GM18502 (cell line): ENCODE measurements around the gene MYO3B.
"Not testable (repeated sequence)": the region's sequence is repeated elsewhere in the genome, so short reads cannot be mapped to it uniquely, and the experiment has no call there.

Experiments used
- ATAC-seq: cut with Tn5 transposase; IDR thresholded peaks from one replicate; pipeline ENCODE4 v1.9.1; 2021; ENCODE audit warnings: mild to moderate bottlenecking; ENCODE audit not compliant: unreplicated experiment, poor library complexity

Gene MYO3B

GRCh38 chr2:170455617-170456426 is 277.9 kb downstream of the MYO3B start:
- ATAC-seq: no peak

- ATAC-seq: no peak
Observed at GRCh38 chr2:170456914-170457313, 279.0 kb downstream of the MYO3B start.

- no peak for ATAC-seq
Observed at GRCh38 chr2:170457742-170458141, 279.8 kb downstream of the MYO3B start.

- no peak for ATAC-seq
Observed at GRCh38 chr2:170461889-170462288, 283.9 kb downstream of the MYO3B start.

GRCh38 chr2:170462433-170463205 is 284.7 kb downstream of the MYO3B start:
- ATAC-seq: no peak

- ATAC-seq: no peak
Observed at GRCh38 chr2:170463206-170463537, 285.2 kb downstream of the MYO3B start.

- no peak for ATAC-seq
Observed at GRCh38 chr2:170464268-170464667, 286.3 kb downstream of the MYO3B start.

- no peak for ATAC-seq
Observed at GRCh38 chr2:170465241-170465640, 287.3 kb downstream of the MYO3B start.

GRCh38 chr2:170466632-170467031 is 288.7 kb downstream of the MYO3B start:
- ATAC-seq: no peak

- no peak for ATAC-seq
Observed at GRCh38 chr2:170467568-170468422, 289.8 kb downstream of the MYO3B start.

GRCh38 chr2:170468557-170468956 is 290.6 kb downstream of the MYO3B start:
- no peak for ATAC-seq

GRCh38 chr2:170472498-170472897 is 294.6 kb downstream of the MYO3B start:
- not testable (repeated sequence) for ATAC-seq

- ATAC-seq: no peak
Observed at GRCh38 chr2:170475878-170476277, 297.9 kb downstream of the MYO3B start.

GRCh38 chr2:170477630-170478029 is 299.7 kb downstream of the MYO3B start:
- ATAC-seq: no peak

GRCh38 chr2:170481201-170481600 is 303.3 kb downstream of the MYO3B start:
- no peak for ATAC-seq

- no peak for ATAC-seq
Observed at GRCh38 chr2:170484552-170484951, 306.6 kb downstream of the MYO3B start.

GRCh38 chr2:170485254-170486026 is 307.5 kb downstream of the MYO3B start:
- no peak for ATAC-seq

GRCh38 chr2:170486730-170487129 is 308.8 kb downstream of the MYO3B start:
- ATAC-seq: no peak

GRCh38 chr2:170488807-170489206 is 310.9 kb downstream of the MYO3B start:
- ATAC-seq: no peak

- no peak for ATAC-seq
Observed at GRCh38 chr2:170492010-170492409, 314.1 kb downstream of the MYO3B start.
